Stimulated activated CD4-positive, alpha-beta T cell treated with anti-CD3 and anti-CD28 coated beads, Interleukin-4, amount 100 ng/mL, for 48 hours (primary cell): ENCODE measurements around the gene MKRN2OS.
"Not testable (repeated sequence)": the region's sequence is repeated elsewhere in the genome, so short reads cannot be mapped to it uniquely, and the experiment has no call there.

ENCODE experiments used
- DNase-seq, 2 donors: peaks; one replicate each; pipeline ENCODE4 v3.0.0-alpha.2; 2020; ENCODE audit warnings: low read depth in 2 of 2

MKRN2OS gene

GRCh38 chr3:12561397-12561796 lies 16.1 kb upstream of the MKRN2OS start:
- DNase-seq = no peak

DNA sequence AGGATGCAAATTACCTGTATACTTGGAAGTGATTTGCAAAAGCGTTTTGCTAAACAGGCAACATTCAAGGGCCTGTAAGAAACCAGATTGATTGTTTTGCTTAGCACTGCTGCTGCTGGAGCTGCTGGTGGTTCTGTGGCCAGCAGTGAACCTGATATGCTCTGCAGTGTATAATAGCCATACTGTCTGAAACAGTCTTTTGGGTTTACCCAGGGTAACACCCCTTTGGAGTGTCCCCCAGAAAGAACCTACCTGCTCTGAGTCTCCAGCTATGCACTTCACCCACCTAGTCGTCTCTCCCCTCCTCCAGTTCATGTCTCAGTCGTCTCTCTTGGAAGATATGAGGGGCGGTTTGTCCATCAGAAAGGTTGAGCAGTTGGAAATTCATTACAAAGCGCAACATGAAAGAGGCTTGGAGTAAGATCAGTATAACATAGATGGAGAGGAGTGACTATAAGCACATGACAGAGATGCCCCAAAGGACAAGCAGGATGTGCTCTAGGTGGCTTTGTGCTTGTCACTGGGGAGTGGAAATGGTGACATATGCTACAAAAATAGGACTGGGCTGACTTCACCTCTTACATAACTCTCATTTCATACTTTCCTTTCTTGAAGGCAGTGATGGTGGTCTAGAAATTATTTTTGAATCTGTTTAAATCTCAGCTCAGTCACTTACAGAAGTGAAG lies 15.3 kb upstream of the MKRN2OS start:
- no peak for DNase-seq

GRCh38 chr3:12559520-12559919 lies 14.2 kb upstream of the MKRN2OS start:
- no peak for DNase-seq

DNA sequence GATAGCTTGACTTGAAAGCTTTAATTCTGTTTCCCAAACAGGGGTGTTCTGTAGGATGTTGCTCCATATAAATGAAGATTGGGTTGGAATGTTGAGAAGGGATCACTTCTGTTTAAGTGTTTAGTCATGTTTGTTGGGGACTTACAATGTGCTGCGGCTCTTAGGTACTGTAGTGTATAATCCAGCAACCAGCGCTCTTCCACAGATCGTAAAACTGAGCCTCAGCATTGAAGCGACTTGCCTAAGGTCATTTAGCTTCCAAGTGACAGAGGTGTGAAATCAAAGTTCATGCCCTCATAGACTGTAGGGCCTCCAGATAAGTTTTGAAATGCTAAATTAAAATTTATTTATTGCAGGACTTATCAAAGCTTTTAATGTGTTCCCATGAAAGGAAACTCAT lies 13.4 kb upstream of the MKRN2OS start:
- no peak for DNase-seq

- no peak for DNase-seq
These were observed 12.3 kb upstream of the MKRN2OS start for GRCh38 chr3:12557473-12558100.

- peak; percentile 78 to 81 for DNase-seq
These were observed 11.6 kb upstream of the MKRN2OS start, which contains the start of gene MKRN2 for GRCh38 chr3:12556690-12557472. Gene MKRN2 (plus strand): TSS chr3:12557087. CDS start chr3:12557151, 64 bp downstream.

DNA sequence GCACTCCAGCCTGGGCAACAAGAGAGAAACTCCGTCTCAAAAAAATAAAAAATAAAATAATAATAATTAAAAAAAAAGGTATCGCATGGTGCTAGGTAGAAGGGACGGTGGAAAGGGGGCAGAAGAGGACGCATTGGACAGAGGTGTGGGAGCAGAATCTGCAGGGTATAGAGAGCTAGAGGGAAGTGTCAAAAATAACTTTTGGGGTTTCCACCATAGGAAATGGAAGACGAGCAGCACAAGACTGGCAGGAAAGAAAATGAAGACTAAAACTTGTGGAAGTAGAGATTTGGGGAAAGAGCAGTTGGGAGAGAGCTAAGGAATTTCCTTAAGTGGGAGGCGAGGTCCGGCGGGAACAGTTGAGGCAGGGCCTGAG lies 11.0 kb upstream of the MKRN2OS start:
- DNase-seq = no peak

DNA sequence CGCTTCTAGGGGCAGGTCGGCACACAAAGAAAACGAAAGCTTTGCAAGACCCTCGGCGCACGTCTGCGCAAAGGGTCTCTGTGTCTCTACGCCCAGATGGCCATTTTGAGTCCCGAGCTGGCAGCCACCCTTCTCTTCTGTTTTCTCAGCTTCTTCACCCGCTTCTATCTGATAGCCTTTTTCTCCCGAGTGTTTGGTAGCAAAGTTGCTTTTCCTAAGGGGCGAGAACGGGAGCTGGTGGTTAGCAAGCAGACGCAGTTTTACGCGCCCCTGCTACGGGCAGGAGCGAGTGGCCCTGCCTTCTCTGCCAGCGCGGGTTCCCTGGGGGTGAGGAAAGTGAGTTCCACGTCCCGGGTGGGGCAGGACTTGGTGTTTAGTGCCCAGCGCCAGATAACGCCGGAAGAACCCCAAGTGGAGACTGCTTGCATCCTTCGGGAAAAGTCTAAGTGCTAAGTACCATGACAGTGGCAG lies 8.7 kb upstream of the MKRN2OS start:
- peak in 1 of 2 donors; percentile 4 for DNase-seq

DNA sequence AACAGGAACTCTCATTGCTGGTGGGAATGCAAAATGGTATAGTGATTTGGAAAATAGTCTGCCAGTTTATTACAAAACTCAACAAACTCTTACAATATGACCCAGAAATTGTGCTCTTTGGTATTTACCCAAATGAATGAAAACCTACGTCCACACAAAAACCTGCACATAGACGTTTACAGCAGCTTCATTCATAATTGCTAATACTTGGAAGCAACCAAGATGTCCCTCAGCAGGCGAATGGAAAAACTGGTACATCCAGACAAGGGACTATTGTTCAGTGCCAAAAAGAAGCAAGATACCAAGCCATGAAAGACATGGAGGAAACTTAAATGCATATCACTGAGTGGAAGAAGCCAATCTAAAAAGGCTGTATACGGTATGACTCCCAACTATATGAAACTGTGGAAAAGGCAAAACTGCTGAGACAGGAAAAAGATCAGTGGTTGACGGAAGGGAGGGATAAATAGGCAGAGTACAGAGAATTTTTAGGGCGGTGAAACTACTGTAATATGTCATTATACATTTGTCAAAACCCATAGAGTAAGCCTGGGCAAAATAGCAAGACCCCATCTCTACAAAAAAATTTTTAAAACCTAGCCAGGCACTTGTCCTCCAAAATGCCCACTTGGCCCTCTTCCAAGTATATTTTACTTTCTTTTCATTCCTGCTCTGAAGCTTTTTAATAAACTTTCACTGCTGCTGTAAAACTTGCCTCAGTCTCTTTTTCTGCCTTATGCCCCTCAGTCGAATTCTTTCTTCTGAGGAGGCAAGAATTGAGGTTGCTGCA lies 4.9 kb upstream of the MKRN2OS start:
- no peak for DNase-seq

DNA sequence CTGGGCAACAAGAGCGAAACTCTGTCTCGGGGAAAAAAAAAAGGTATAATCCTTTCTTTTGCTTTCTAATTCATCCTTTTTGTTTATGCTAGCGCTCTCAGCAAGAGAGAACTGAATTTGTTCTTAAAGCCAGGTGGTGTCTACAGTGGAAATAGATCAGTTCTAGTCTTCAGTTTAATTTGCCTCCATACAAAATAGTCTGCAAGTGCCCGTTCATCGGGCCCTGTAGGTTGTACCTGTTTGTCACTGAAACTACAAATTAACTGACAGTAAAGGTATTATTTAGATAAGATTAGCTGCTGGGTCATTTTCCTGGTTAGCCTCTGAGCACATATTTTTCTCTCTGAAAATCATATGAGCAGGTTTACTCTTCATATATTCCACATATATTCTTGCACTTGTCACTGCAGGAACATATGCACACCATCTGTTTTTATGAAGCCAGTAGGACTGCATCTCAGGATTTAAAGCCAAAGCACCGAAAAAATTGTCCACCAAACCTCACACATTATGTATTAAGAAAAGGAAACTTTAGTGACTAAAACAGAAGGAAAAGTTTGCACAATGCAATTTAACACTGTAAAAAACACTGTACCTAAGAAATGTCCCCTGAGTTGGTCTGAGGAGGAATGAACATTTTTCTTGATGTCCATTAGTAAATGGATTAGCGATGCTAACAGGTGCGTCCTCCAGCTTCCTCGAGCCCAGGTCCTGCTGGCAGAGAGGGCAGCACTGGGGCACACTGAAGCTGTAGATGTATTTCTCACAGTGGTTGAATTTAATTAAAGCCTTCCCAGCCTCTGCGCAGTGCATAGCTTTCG lies 437 bp downstream of the MKRN2OS start:
- no peak for DNase-seq

DNA sequence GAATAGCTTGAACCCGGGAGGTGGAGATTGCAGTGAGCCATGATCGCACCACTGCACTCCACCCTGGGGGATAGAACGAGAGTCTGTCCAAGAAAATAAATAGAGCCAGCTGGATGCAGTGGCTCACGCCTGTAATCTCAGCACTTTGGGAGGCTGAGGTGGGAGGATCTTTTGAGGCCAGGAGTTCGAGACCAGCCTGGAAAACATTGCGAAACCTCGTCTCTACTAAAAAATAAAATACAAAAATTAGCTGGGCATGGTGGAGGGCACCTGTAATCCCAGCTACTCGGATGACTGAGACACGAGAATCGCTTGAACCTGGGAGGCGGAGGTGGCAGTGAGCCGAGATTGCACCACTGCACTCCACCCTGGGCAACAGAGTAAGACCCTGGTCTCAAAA lies 1.8 kb downstream of the MKRN2OS start:
- not testable (repeated sequence) for DNase-seq

DNA sequence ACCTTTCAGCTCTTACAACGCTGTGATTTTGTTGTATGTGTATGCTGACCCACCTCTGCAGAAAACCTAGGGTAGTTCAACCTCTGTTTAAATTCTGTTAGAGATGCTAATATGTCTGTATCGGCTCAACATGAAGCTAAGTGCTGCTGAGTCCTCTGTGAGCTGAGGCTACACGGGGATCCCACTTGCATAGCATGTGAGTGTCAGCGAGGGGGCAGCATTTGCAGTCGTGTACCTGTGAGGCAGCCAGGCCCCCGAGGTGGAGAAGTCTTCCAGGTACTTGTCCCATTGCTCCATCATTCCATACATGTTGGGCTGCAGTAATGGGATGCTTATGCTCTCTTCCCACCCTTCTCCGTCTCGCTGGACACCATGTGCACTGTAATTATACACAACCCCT lies 3.7 kb downstream of the MKRN2OS start:
- DNase-seq = no peak

- no peak for DNase-seq
These were observed 8.9 kb downstream of the MKRN2OS start for GRCh38 chr3:12536423-12536822.

DNA sequence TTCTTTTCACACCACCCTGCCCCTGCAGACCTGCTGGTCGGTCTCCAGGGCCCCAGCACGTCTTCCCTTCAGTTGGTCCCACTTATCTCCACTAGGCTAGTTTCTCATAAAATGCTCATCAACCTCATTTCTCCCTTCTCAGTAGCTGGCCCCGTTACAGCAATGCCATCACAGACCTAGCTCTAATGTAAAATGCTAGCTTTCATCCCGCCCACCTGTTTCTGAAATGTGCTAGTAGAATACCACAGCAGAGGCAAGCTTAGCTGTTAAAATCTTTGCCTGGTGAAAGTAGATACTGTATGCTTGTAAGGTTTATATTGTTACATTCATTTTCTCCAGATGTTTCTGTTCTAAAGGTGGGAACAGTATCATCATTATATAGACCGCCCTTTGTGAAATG lies 13.1 kb downstream of the MKRN2OS start:
- no peak for DNase-seq

DNA sequence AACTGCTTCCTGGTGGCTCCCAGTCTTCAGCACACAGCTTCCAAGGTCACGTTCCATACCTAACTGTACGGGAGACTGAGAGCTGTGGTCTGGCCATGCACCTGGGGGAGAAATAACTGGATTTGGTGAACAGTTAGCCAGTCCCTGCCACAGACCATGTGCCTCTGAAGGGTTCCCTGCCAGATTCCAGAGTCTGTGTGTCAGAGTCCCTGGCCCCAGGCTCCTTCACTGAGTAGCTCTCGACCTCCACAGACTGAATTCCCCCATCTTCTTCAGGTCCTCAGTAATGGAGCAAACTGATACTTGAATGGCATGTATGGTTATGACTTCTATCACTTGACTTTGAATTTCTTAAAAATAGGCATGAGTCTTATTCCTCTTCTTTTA lies 17.5 kb downstream of the MKRN2OS start:
- no peak for DNase-seq

DNA sequence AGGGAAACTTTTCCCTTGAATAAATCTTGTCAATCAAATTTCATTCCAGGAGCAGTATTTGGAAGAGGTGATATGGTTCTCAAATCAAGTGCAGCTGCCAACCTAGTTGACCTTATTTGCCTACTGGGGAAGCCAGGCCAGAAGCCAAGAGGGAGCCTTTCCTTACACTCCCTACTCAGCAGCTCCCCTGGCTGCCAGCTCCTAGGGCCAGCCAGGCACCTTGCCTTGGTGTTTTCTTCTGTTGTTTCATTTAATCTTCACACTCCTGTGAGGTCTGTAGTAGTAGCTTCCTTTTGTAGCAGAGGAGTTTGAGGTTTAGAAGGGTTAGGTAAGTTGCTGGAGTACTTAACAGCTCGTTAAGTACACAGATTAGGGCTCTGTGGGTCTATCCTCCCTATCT lies 22.6 kb downstream of the MKRN2OS start:
- no peak for DNase-seq

- no peak for DNase-seq
These were observed 24.3 kb downstream of the MKRN2OS start for GRCh38 chr3:12521010-12521409.

- no peak for DNase-seq
These were observed 26.9 kb downstream of the MKRN2OS start for GRCh38 chr3:12518261-12519028.

DNA sequence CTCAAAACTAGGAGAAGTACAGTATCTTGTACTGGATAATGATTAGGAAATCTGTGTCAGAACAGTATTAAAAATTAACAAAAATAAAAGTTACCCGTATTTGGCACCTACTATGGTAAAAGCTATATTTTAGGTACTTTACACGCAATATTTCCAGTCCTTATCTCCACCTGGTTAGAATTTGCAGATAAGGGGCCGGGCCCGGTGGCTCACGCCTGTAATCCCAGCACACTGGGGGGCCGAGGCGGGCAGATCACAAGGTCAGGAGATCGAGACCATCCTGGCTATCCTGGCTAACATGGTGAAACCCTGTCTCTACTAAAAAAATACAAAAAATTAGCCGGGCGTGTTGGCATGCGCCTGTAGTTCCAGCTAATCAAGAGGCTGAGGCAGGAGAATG lies 28.4 kb downstream of the MKRN2OS start:
- no peak for DNase-seq

GRCh38 chr3:12515631-12516030 lies 29.7 kb downstream of the MKRN2OS start:
- no peak for DNase-seq
